Activated CD4-positive, CD25-positive, alpha-beta regulatory T cell treated with anti-CD3 and anti-CD28 coated beads, Interleukin-2, amount 50 U/mL, for 16 hours (primary cell): Measurements from ENCODE around the gene POLD2.
"Not testable (repeated sequence)": the region's sequence is repeated elsewhere in the genome, so short reads cannot be mapped to it uniquely, and the experiment has no call there.

Experiments used
- DNase-seq: peaks from one replicate; pipeline ENCODE4 v3.0.0-alpha.2; 2020; ENCODE audit warnings: low read depth, low spot score

POLD2 gene

DNA sequence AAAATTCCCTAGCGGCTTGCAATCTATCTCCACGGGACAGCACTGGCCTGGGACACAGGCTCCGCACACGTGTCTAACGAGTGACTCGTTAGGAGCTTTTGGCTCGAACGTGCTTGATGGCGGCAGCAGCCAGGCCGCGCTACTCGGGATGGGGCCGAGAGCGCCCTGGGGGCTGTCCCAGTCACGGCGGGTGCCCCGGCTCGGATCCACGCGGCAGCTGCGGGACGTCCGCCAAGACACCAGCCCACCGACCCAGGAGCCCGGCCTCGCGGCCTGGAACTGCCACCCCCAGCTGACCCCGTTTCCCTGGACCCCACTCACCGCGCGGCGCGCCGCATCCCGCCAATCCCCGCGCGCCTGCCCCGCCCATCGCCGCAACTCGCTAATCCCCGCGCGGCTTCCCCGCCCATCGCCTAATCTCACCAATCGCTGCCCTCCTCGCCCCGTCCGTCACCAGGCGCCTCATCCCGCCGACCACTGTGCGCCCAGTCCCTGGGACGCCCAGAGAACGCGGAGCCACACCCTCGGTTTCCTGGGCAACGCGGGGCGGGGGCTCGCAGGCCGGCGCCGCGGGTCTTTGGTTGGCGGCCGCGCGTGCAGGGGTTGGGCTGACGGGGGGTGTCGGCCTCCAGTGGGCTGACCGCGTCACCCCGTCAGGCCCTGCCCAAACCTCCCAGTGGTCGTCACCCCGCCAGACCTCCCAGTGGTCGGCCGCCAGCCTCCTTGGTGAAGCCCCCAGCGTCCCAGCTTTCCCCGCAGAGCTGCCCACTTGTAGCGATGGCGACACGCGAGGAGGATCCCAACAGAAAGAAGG, at the start of gene POLD2:
TSS of gene POLD2 (minus strand) at position 359 of the 814 bp plus-strand sequence. CDS start 1,495 bp downstream, outside the sequence.
- peak; percentile 94 for DNase-seq

DNA sequence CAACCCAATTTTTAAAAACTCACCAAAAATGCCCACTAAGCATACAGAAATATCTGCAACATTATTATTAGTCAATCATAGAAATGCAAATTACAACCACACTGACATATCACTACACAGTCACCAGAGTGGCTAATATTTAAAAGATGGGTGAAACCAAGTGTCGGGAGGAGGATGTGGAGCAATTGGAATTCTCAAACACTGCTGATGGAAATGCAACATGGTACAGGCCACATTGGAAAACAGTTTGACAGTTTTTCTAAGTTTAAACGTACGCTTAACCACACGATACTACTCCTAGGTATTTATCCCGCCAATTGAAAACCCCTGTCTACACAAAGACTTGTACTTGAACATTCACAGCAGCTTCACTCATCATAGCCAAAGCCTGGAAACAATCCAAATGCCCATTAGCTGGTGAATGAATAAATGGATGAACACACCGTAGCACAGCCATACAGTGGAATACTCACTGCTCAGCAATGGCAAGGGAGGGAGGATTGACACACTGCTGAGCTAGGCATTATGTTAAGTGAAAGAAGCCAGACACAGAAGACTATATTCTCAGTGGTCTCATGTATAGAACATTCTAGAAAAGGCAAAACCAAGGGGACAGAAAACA, 49.6 kb upstream of the POLD2 start:
- no peak for DNase-seq

DNA sequence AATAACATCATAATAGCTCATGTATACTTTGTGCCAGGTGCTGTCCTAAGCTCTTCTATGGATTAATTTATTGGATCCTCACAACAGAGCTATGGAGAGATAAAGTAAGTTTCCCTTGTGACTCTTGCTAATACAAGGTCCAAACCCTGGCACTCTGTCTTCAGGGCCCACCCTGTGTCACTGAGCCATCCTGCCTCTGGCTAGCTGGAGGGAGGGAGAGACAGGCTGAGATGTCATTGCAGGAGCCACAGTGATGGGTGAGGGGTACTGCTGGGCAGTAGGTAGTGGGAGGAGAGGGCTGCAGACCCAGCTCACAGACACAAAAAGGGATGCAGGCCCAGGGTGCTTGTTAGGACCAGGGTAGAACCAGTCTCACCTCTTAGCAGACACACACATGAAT, 49.0 kb upstream of the POLD2 start:
- no peak for DNase-seq

DNA sequence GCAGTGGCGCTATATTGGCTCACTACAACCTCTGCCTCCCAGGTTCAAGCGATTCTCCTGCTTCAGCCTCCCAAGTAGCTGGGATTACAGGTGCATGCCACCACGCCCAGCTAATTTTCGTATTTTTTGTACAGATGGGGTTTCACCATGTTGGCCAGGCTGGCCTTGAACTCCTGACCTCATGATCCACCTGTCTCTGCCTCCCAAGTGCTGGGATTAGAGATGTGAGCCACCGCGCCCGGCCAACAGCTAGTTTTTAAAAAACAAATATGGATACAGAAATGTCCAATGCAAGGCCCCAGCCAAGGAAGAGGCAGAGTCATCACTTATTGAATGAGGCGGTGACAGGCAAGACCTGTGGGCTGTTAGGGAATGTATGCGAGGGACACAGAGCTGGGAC, 48.6 kb upstream of the POLD2 start:
- DNase-seq, result not testable (repeated sequence)

DNA sequence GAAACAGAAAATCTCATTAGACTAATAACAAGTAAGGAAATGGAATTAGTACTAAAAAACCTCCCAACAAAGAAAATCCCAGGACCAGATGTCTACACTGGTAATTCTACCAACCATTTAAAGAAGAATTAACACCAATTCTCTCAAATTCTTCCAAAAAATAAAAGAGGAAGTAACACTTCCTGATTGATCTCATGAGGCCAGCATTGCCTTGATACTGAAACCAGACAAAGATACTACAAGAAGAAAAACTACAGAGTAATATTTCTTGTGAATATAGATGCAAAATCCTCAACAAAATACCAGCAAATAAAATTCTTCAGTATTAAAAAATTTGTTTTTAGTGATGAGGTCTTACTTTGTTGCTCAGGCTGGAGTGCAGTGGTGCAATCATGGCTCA, 44.6 kb upstream of the POLD2 start:
- DNase-seq, result no peak

DNA sequence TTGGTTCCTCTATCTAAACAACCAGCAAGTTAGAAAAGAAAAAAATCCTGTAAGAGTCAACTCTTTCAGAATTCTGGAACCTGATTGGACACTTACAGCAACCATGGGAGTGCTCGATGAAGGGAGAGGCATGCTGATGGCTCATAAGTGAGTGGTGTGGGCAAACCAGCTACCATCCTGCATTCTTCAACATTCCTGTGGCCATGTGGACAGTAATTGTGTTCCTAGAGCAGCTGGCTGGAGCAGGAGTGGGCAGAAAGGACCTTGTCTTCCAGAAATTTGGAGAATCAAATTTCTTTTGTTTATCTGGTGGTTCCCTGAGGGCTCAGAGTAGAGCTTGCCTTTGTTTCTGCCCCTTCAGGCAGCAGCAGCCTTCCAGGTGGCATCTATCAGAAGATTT, 40.2 kb upstream of the POLD2 start:
- DNase-seq, result no peak

DNA sequence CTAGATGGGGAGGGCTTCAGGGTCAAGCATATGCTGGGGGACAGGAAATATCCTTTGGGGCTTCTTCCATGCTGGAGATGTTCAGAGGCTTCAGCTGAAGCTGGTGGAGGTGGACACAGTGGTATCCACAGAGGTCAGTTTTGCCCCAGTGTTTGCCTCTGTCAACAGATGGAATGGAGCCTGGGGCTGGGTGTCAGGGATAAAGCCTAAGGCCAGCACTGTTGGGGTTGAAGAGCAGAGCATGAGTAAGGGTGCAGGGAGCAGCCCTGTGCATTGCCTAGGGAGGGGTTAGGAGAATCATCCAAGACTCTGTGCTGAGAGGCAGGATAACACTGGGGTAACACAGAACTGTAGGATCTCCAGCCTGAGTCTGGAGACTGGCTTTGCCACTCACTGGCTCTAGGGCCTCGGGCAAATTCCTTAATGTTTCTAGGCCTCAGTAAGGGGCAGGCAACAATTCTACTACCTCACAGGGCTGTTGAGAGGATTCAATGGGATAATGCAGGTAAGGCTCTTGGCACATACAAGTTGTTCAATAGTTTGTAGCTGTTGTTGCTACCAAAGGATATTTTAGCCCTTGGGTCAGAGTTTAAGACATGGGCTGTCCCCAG, 39.5 kb upstream of the POLD2 start:
- no peak for DNase-seq

DNA sequence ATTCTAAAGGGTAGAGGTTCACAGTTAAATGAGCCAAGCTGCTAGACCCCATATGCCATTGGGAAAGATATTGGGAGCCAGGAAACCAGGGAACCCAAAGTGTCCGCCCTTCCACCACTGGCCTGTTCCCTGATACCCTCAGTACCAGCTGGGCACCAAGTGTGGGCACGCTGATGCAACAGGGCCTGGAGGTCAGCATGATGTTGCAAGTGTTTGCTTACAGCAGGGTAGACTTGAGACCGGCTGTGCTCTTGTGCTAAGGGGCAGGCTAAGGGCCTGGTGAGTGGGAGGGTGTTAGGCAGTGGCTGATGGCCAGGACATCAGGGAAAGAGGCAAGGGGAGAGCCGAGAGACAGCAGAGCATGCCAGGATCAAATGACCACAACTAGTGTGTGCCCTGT, 38.8 kb upstream of the POLD2 start:
- DNase-seq, result no peak

DNA sequence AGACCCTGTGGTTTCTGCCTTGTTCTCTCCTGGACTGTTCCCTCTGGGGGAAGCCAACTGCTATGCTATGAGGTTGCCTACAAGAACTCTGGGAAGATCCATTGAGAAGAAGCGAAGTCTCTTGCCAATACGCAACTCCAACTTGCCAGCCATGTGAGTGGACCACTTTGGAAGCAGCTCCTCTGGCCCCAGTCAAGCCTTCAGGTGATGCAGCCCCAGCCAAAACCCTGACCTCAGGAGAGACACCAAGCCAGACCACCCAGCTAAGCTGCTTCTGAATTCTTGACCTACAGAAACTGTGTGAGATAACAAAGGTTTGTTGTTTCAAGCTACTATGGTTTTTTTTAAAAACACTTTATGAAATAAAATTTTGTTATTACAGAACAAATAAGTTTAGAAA, 38.0 kb upstream of the POLD2 start:
- DNase-seq, result no peak

DNA sequence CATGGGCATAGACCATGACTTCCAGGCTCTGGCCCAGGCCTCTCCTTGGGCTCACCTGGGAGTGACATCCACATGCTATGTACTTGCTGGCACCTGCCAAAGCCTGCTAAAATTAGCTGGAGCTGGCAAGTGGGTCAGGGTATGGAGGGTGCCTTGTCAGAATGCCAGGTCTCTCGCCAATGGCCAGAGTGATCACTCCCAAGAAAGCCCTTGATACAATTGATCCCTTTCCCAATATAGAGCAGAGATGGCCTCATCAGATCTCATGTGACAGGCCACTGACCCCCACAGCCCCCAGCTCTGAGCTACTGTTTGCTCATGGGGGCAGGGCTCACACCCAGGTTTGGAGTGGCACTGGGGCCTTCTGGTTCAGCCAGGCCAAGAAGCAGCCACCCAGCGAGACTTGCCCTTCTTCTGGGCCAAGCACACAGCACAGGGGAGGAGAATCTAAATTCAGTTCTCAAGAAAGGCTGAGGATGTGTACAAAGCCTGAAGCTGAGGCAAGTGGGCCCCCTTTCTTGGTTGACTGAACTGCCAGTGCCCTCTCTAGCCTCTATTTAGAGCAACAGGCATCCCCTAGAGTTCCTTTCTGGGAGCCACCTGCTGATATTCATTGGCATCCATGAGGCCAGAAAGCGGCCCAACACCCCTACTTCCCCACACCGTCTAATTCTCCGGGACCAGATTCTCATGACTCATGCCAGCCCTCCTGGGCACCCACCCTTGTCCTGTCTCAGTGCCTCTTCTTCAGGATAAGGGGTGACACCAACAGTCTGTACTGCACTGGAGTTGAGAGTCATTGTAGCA, 36.7 kb upstream of the POLD2 start:
- no peak for DNase-seq

DNA sequence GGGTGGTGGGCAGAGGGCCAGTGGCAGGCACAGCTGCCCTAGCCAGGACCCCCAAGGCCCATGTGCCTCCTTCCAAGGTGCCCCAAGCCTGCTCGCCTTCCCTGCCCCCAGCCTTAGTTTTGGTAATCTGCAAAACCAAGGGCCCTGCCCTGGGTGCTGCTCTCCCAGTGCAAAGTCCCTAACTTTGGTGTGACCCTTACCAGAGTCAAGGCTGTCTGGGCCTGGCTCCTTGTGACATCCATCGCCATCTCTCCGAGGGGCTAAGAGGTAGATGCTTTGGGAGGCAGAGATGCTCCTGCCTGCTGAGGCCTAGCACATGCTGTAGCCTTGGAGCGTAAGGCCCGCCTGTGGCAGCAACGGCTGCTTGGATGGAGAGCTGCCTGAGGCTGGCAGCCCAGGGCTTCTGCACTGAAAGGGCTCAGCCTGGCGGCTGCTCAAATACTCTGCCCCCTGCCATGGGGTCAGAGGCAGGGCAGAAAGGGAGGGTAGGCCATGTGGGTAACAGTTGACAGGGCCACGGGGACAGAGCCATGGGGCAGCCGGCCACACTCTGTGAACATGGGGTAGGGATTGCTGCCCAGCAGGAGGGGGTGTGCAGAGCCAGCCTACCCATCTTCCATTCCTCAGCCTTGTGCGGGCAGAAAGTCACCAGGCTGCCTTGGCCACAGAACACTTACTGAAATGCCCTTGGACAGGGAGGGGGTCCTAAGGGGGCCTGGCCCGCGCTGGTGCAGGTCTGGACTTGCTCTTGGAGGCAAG, 35.7 kb upstream of the POLD2 start:
- DNase-seq, result no peak

DNA sequence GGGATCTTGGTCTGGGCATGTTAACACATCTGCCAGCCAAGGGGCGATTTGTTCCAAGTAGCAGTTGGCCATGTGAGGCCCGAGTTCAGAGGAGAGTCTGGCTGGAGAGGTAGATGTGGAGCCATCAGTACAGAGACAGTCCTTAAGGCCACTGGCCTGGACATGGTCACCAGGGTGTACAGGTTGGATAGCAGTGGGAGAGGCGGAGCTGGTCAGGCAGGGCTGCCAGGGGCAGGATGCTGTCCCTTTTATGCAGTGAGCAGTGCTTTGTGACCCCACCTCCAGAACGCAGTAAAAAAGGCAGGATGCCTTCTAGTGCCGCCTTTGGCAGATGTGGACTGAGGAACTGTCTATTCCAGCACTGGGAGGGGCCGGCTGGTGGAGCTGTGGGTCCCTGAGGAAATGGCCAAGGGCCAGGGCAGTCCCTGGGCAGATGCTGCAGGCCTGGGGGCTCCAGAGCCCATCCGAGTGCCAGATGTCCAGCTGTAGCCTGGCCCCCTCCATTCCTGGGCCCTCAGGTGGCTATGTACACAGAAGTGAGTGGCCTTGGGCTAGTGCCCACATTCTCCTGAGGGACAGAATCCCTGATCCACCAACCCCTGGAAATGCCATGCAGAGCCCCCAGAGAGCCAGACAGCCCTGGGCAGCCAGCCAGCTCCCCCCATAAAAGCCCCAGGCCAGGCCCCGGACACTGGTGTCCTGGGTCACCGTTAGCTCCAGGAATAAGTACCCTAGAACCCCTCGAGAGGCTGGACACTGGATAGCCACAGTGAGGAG, 34.9 kb upstream of the POLD2 start:
- DNase-seq, result no peak

DNA sequence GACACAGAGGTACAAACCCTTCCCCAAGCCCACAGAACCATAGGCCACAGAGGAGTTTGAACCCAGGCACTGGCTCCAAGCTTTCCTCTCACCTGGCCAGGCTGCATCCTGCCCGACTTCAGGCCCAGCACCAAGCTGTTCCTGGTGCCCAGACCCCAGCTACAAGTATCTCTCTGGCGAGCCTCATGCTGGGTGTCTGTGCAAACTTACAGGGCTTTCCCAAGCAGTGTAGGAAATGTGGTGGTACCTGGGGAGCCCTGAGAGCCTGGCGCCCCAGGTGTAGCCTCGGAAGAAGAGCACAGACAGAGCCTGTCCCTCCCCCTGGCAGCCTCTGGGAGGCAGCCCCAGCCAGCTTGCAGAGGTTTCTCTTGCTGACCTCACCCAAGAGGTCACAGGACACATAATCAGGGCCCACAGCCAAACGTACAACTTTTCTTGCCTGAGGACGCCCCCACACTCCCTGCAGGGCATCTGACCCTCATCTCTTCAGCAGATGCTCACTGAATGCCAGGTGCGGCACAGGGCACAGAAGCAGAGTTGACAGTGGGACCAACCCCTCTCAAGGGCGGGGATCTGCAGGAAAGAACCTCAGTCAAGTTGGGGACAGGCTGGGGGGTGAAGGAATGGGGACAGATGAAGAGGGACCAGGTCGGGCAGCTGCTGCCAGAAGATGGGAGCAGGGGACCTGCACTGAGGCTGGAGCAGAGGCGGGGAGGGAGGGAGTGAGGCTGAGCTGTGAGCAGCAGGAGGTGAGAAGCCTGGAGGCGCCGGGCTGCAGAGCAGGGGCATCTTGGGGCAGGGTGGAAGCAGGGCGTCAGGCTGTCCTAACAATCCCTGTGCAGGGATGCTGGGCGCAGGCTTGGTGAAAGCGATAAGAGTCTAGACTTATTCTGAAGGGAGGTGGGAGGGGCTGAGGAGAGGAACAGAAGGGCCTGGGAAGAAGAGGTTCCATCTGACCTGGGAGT, 34.0 kb upstream of the POLD2 start:
- no peak for DNase-seq

DNA sequence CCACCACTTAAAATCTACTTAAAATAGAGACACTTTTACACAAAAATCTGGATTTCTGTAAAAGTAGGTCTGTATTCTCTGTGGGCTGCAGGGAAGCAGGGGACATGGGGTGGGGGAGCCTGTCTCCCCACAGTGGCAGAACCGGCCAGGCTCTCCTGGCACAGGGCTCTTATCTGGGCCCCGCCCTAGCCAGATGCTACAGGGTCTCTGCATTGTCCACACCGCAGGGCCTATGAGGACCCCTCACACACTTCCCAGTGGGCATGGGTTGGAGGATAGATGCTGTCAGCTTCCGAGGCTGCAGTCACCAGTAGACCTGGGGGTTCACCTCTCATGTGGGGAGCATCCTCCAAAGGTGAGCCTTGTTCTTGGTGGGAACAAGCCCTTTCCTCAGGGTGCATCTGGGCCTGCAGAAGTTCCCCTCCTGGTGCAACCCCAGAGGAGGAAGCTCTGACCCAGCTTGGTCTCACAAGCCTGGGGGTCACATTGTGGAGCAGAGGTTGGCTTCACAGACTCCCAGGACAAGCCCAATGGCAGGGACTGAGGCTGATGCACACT, 33.2 kb upstream of the POLD2 start:
- DNase-seq, result no peak

DNA sequence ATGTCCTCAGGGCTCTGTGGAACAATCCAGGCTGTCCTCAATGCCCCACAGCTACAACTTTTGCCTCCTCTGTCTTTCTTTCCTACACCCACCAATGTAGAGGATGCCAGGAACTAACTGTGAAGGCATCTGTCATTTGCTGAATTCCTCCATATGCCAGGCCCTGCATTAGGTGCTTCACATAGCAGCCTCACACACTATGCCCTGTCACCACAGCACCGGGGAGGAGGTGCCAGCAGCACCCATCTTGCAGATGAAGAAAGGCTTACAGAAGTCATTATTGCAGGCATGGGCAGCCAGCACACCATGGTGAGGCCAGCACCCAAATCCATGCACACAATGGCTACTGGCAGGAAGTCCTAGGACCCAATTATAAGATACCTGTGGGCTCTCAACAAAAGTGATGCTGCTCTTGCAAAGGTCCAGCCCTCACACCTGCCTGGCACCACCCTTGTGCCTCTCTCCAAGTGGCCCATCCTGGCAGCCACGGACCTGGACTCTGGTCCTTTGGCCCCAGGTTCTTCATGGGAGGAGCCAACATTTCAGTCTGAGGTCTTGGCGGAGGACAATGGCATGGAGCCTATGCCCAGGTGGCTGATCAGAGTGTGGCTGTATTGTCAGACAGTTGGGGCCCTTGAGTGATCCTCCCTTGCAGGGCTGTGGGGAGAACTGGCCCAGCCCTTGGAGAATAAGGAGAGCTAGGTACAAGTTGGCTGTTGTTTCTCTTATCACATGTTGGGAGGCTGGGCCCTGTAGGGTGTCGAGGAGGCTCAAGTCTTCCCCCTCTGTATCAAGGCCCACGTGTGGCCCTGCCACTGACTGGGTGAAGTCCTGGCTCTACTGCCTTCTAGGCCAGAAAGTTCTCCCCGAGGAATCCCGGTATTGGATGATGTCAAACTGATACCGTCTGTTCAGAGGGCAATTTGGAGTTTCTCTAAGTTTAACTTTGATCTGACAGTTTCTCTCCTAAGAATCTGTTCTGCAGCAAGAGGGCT, 32.1 kb upstream of the POLD2 start:
- DNase-seq, result no peak

DNA sequence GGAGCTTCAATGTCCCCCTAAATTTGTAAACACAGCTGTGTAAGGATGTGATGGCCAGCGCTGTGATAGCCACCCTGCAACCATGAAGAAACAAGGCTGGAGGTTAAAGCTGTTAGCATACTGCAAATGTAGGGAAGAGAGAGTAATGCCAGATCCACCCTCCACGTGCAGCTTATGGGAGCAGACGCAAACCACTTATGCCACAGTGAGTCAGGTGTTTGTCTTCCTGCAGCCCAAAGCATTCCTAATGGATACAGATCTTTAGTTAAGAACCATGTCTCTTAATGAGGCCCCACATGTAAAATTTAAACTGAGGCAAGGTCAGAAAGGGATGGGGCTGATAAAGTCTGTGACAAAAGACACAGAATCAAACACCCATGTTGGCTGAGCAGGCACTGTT, 31.4 kb upstream of the POLD2 start:
- DNase-seq, result no peak

DNA sequence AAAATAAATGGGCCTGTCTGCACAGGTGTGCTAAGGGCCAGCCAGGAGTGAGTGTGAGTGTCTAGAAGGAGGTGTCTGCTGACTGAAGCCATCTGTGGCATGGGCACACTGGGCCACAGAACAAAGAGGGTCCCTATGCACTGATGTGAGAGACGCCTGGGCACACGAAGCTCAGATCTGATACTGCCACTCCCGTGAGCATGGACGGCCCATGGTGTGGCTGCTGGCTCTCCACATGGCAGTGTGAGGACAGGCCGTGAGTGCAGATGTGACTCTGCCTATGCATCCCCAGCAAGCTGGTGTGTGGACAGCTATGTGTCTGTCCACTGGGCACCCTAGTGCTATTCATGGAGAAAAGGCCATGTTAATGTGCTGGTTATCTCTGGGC, 30.6 kb upstream of the POLD2 start:
- DNase-seq, result no peak
